Measurements from ENCODE around the gene RBMS3. TPM values are rescaled to one million over a fixed set of nuclear protein-coding genes. Genes with fewer than 3 reads are reported as not detected.

The RBMS3 gene
- total RNA-seq, 1 experiment from 2014 or later, result 74.2 TPM

GRCh38 chr3:29274667-29275066 is 6.2 kb upstream of the RBMS3 start:
- TF ChIP-seq, protein P1, sequence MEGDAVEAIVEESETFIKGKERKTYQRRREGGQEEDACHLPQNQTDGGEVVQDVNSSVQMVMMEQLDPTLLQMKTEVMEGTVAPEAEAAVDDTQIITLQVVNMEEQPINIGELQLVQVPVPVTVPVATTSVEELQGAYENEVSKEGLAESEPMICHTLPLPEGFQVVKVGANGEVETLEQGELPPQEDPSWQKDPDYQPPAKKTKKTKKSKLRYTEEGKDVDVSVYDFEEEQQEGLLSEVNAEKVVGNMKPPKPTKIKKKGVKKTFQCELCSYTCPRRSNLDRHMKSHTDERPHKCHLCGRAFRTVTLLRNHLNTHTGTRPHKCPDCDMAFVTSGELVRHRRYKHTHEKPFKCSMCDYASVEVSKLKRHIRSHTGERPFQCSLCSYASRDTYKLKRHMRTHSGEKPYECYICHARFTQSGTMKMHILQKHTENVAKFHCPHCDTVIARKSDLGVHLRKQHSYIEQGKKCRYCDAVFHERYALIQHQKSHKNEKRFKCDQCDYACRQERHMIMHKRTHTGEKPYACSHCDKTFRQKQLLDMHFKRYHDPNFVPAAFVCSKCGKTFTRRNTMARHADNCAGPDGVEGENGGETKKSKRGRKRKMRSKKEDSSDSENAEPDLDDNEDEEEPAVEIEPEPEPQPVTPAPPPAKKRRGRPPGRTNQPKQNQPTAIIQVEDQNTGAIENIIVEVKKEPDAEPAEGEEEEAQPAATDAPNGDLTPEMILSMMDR (IDR thresholded peaks at IDR 0.05; ENCODE audit: unreplicated experiment), result no peak
- CTCF ChIA-PET, result no interaction called here

DNA sequence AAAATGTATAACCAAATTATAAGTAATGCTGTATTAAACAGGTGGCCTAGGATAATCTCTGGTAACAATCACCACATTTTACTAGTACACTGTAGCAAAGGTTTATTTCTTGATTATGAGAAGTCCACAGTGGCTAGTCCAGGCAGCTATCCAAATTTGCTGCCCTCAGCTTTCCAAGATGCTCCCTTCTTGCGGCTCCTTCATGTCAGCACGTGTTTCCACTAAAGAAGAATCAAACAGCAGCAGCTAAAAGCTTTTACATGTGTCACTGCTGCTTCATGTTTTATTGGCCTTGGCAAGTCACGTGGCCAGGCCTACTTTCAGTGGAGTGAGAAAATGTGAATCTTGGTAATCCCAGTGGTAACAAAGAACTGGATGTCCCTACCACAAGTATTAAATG is 5.6 kb upstream of the RBMS3 start:
- no peak for DNase-seq (ENCODE audit: unreplicated experiment)
- no TSS peak for BruUV-seq (replicated peaks)
- Mint-ChIP-seq H3K4me3 (ENCODE audit: unreplicated experiment) (no peak overlapping the region), H3K36me3 (ENCODE audit: insufficient read depth, unreplicated experiment) (no peaks in the 10 kb centered on the region), H3K27ac (ENCODE audit: low read depth, unreplicated experiment) (no peak overlapping the region), H3K9me3 (ENCODE audit: unreplicated experiment) (no peaks in the 10 kb centered on the region), H3K27me3 (ENCODE audit: insufficient read depth, unreplicated experiment) (no peaks in the 10 kb centered on the region), H3K4me1 (ENCODE audit: insufficient read depth, unreplicated experiment) (peaks cover 20% of the 10 kb centered on the region)
- POLR2A ChIA-PET, result no interaction called here
- CTCF ChIA-PET, result no interaction called here
- TF ChIP-seq, protein P1 (IDR thresholded peaks at IDR 0.05; ENCODE audit: unreplicated experiment), result no peak
- intact Hi-C loops (cut with micrococcal nuclease), result loop anchor here (10.0 kb wide), 1 partner anchor 121 kb away; no protein-coding TSS in a partner anchor

More at GRCh38 chr3:29274667-29275066, 6.2 kb upstream of the RBMS3 start:
- Mint-ChIP-seq H3K36me3 (ENCODE audit: insufficient read depth, unreplicated experiment) (no peaks in the 10 kb centered on the region), H3K27me3 (ENCODE audit: insufficient read depth, unreplicated experiment) (no peaks in the 10 kb centered on the region), H3K9me3 (ENCODE audit: unreplicated experiment) (no peaks in the 10 kb centered on the region), H3K27ac (ENCODE audit: low read depth, unreplicated experiment) (no peak overlapping the region), H3K4me1 (ENCODE audit: insufficient read depth, unreplicated experiment) (peaks cover 17% of the 10 kb centered on the region), H3K4me3 (ENCODE audit: unreplicated experiment) (no peak overlapping the region)
- no TSS peak for BruUV-seq (replicated peaks)
- POLR2A ChIA-PET, result interaction anchor here (0.7 kb wide), 1 partner anchor 251 kb away, joined by 3 read pairs; no protein-coding TSS in a partner anchor
- intact Hi-C loops (cut with micrococcal nuclease), result loop anchor here (10.0 kb wide), 1 partner anchor 120 kb away; no protein-coding TSS in a partner anchor
- no peak for DNase-seq (ENCODE audit: unreplicated experiment)

- Mint-ChIP-seq H3K27ac (ENCODE audit: low read depth, unreplicated experiment) (no peak overlapping the region), H3K4me3 (ENCODE audit: unreplicated experiment) (no peak overlapping the region), H3K9me3 (ENCODE audit: unreplicated experiment) (no peaks in the 10 kb centered on the region), H3K27me3 (ENCODE audit: insufficient read depth, unreplicated experiment) (no peaks in the 10 kb centered on the region), H3K4me1 (ENCODE audit: insufficient read depth, unreplicated experiment) (peaks cover 20% of the 10 kb centered on the region), H3K36me3 (ENCODE audit: insufficient read depth, unreplicated experiment) (no peaks in the 10 kb centered on the region)
- CTCF ChIA-PET, result no interaction called here
- no TSS peak for BruUV-seq (replicated peaks)
- POLR2A ChIA-PET, result interaction anchor here (0.6 kb wide), 1 partner anchor 480 kb away, joined by 3 read pairs; no protein-coding TSS in a partner anchor
- intact Hi-C loops (cut with micrococcal nuclease), result loop anchor here (10.0 kb wide), 1 partner anchor 122 kb away; no protein-coding TSS in a partner anchor
- TF ChIP-seq, protein P1 (IDR thresholded peaks at IDR 0.05; ENCODE audit: unreplicated experiment), result no peak
- DNase-seq (ENCODE audit: unreplicated experiment), result no peak
Measured at GRCh38 chr3:29277249-29277648, 3.6 kb upstream of the RBMS3 start.

DNA sequence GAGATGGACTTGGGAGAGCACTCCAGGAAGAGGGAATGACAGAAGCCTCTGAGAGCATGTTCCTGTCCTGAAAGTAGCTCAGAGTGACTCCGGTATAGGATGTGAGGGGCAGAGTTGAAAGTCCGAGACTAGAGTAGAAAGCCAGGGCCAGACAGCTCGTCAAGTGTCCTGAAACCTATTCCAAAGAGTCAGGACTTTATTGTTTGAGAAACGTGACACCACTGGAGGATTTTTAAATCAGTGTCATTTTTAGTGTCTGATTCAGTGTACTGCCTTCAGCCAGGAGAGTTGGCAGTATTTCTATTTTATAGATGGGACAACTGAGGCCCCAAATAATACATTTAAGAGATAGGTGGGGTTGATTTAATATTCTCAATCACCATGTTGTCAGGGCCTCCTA is 1.6 kb upstream of the RBMS3 start:
- Mint-ChIP-seq H3K36me3 (ENCODE audit: insufficient read depth, unreplicated experiment) (no peaks in the 10 kb centered on the region), H3K9me3 (ENCODE audit: unreplicated experiment) (no peaks in the 10 kb centered on the region), H3K4me1 (ENCODE audit: insufficient read depth, unreplicated experiment) (peaks cover 20% of the 10 kb centered on the region), H3K4me3 (ENCODE audit: unreplicated experiment) (no peak overlapping the region), H3K27ac (ENCODE audit: low read depth, unreplicated experiment) (peak overlapping the region; percentile 2), H3K27me3 (ENCODE audit: insufficient read depth, unreplicated experiment) (no peaks in the 10 kb centered on the region)
- intact Hi-C loops (cut with micrococcal nuclease), result loop anchor here (10.0 kb wide), 1 partner anchor 124 kb away; no protein-coding TSS in a partner anchor
- ChIA-PET CTCF (interaction anchor here (0.5 to 3.1 kb wide), 8 partner anchors 9 to 486 kb away, joined by 3 to 17 read pairs (median 6); no protein-coding TSS in a partner anchor), POLR2A (interaction anchor here (1.3 to 4.0 kb wide), 4 partner anchors 26 to 420 kb away, joined by 4 to 28 read pairs (median 14); no protein-coding TSS in a partner anchor)
- TF ChIP-seq, protein P1 (IDR thresholded peaks at IDR 0.05; ENCODE audit: unreplicated experiment), result no peak
- no TSS peak for BruUV-seq (replicated peaks)
- no peak for DNase-seq (ENCODE audit: unreplicated experiment)

All from MCF 10A (cell line).